Measurements from ENCODE around the gene TGIF2.

TGIF2 gene

DNA sequence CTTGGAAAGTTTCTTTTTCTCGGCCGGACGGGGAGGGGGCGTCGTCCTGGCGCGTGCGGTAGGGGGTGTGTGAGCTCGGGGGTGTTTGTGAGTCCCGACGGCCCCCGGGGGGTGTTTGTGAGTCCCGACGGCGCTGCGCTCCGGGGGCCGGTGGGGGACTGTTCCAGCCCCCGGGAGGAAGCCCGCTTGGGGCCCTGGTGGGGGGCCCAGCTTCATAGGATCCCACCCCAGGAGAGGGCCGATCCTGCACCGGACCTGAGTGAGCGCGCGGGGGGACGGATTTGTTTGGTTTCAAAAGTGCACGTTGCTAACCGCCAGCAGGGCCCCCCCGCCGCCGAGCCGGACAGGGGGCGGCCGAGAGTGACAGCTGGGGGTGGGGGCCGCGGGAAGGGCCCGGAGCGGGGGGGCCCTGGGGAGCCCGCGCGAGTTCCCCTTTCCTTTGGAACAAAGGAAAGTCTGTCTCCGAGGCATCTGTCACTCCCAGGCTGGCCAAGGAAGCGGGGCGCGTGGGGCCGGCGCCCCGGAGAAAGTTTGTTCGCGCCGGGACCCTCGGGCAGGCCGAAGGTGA, 485 bp downstream of the TGIF2 start:
- no peak for DNase-seq (ENCODE audit: low read depth)
- no peak for TF ChIP-seq CTCF (conservative IDR thresholded peaks at IDR 0.05; ENCODE audit: low read length)
- peak overlapping the region; percentile 68 for H3K4me3 ChIP-seq (ENCODE audit: low read length)

- H3K4me3 ChIP-seq (ENCODE audit: low read length): peak overlapping the region; percentile 68
- DNase-seq (ENCODE audit: low read depth): peak; percentile 28
- no peak for TF ChIP-seq CTCF (conservative IDR thresholded peaks at IDR 0.05; ENCODE audit: low read length)
Observed at GRCh38 chr20:36574366-36575135, 1.2 kb downstream of the TGIF2 start.

DNA sequence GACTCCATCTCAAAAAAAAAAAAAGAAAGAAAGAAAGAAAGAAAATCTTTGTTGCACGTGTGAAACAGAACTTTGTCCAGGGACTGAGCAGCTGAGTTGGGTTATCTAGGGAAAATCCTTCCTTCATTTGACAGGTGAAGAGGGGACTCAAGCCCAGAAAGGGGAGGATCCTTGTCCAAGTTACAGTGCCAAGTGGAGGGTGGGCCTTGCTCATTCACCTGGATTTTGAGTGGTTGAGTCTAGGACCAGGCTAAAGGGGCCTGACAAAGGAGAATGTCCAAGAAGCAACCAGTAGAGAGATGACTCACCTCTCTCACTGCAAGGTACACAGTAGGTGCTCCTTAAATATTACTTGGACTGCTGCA, 2.7 kb downstream of the TGIF2 start:
- no peak for TF ChIP-seq CTCF (conservative IDR thresholded peaks at IDR 0.05; ENCODE audit: low read length)
- no peak for DNase-seq (ENCODE audit: low read depth)
- H3K4me3 ChIP-seq (ENCODE audit: low read length): no peak overlapping the region

DNA sequence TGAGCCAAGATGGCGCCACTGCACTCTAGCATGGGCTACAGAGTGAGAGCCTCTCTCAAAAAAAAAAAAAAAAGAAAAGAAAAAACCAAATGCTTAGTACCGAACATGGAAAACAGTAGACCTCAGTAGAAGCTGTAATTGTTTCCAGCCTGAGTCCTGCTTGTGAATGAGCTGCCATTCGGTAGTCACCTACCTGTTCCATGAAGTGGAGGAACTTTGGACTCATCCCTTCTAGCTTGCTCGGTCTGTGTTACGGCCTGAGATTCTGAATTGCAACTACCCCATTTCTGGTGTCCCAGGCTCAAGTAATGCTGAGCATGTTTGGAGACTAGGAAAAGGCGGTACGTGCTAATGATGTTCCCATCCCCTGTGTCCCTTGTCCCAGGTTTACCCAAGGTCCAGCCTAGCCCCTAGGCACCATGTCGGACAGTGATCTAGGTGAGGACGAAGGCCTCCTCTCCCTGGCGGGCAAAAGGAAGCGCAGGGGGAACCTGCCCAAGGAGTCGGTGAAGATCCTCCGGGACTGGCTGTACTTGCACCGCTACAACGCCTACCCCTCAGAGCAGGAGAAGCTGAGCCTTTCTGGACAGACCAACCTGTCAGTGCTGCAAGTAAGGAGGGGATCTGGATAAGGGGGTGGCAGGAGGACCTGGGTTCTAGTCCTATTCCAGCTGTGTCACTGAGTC, 5.1 kb downstream of the TGIF2 start:
- no peak overlapping the region for H3K4me3 ChIP-seq (ENCODE audit: low read length)
- no peak for TF ChIP-seq CTCF (conservative IDR thresholded peaks at IDR 0.05; ENCODE audit: low read length)
- no peak for DNase-seq (ENCODE audit: low read depth)

GRCh38 chr20:36579996-36580545, 6.7 kb downstream of the TGIF2 start:
- no peak overlapping the region for H3K4me3 ChIP-seq (ENCODE audit: low read length)
- DNase-seq (ENCODE audit: low read depth): peak; percentile 15
- no peak for TF ChIP-seq CTCF (conservative IDR thresholded peaks at IDR 0.05; ENCODE audit: low read length)

- H3K4me3 ChIP-seq (ENCODE audit: low read length): no peak overlapping the region
- TF ChIP-seq CTCF (conservative IDR thresholded peaks at IDR 0.05; ENCODE audit: low read length): no peak
- DNase-seq (ENCODE audit: low read depth): no peak
Observed at GRCh38 chr20:36582322-36582721, 8.9 kb downstream of the TGIF2 start.
